22Rv1 (cell line): ENCODE measurements around the gene CPLX1.

Experiments
- CTCF ChIP-seq: fragments of 450-650 bp; IDR thresholded peaks from 2 replicates; pipeline ENCODE4 v1.5.1; 2017; ENCODE audit warnings: mild to moderate bottlenecking
- ZFX ChIP-seq: fragments of 450-650 bp; IDR thresholded peaks from 2 replicates; pipeline ENCODE4 v1.6.1; 2017; ENCODE audit warnings: antibody characterized with exemption, borderline replicate concordance

DNA sequence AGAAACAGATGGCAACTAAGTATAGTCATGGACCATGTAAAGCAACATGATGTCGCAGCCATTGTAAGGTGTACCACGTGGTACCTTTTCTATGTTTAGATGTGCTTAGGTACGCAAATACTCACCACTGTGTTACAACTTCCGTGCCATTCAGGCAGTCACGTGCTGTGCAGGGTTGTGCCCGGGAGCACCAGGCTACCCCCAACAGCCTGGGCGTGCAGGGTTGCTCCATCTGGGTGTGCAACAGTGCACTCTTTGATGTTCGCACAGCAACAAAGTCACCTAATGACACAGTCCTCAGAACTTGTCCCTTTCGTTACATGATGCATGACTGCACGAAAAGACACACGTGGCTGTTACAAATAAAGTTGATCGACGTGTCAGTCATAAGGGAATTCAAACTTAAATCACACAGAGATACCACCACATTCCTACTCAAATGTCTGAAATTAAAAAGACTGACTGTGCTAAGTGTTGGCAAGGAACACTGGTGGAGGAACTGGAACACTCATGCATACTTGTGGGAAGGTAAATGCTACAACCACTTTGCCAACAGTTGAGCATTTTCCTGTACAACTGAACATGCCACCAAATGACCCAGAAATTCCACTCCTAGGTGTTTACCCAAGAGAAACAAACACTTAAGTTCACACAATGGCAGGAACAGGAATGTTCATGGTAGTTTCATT is 24.3 kb downstream of the CPLX1 start:
- TF ChIP-seq CTCF (no peak), ZFX (no peak)
